Upper lobe of left lung (tissue), 6 donors: Measurements from ENCODE around the gene ISOC1. TPM values are rescaled to one million over a fixed set of nuclear protein-coding genes. Genes with fewer than 3 reads are reported as not detected.

ENCODE experiments used
- ATAC-seq, 2 donors: fragments of 200-7000 bp; cut with Tn5 transposase; one replicate each; pipeline ENCODE4 v1.9.1; 2022; ENCODE audit warnings: mild to moderate bottlenecking in 2 of 2, moderate library complexity in 2 of 2; ENCODE audit not compliant: low FRiP score in 2 of 2
- DNase-seq, 2 donors: peaks; one replicate each; pipeline ENCODE4 v3.0.0-alpha.2; 2019 to 2020
- H3K27ac ChIP-seq, 4 donors: fragments of 200-600 bp; sonication (generic); one replicate each; pipeline ENCODE4 v1.5.1; 2016 to 2019
- H3K27me3 ChIP-seq, 4 donors: fragments of 200-600 bp; sonication (generic); one replicate each; pipeline ENCODE4 v1.5.1; 2017 to 2019
- H3K36me3 ChIP-seq, 4 donors: fragments of 200-600 bp; sonication (generic); one replicate each; pipeline ENCODE4 v1.5.1; 2016 to 2019
- H3K4me1 ChIP-seq, 4 donors: fragments of 200-600 bp; sonication (generic); one replicate each; pipeline ENCODE4 v1.5.1; 2018 to 2019
- H3K4me3 ChIP-seq, 4 donors: fragments of 200-600 bp; sonication (generic); one replicate each; pipeline ENCODE4 v1.5.1; 2017 to 2019; ENCODE audit warnings: mild to moderate bottlenecking in 2 of 4, moderate library complexity in 1 of 4
- H3K9me3 ChIP-seq, 4 donors: fragments of 200-600 bp; sonication (generic); one replicate each; pipeline ENCODE4 v1.5.1; 2018 to 2019
- EP300 ChIP-seq, 4 donors: sonication (generic); formaldehyde crosslinking; IDR thresholded peaks; one replicate each; pipeline ENCODE4 v1.5.1; 2017; ENCODE audit warnings: antibody characterized with exemption in 4 of 4, control low read depth in 2 of 4
- POLR2A ChIP-seq, 4 donors: fragments of 450-650 bp; IDR thresholded peaks; one replicate each; pipeline ENCODE4 v1.5.1; 2016 to 2017; ENCODE audit warnings: antibody characterized with exemption in 4 of 4, mild to moderate bottlenecking in 2 of 4
- POLR2AphosphoS5 ChIP-seq, 2 donors: sonication (generic); formaldehyde crosslinking; IDR thresholded peaks; one replicate each; pipeline ENCODE4 v1.5.1; 2017; ENCODE audit warnings: antibody characterized with exemption in 2 of 2
- WGBS, 2 donors: methylation state at CpG; one replicate each; pipeline ENCODE4 v1.1.5; 2017 to 2018; 5-methylcytosine and 5-hydroxymethylcytosine counted together
- total RNA-seq, 6 donors: library from RNA; depleted of rRNA in 4 of 6; stranded (reverse); fragments of >200 nt in 4 of 6; gene quantifications; one replicate each; pipeline versions ENCODE4 v1.1.0 to v1.2.1, GENCODE V29; 2016 to 2021
- TF ChIP-seq, protein P1 (sequence below), 6 experiments: fragments of 450-650 bp in 4 of 6; fragments of 200-600 bp in 2 of 6; sonication (generic) in 2 of 6; IDR thresholded peaks; one replicate each; pipeline ENCODE4 v1.5.1; 2016 to 2019; ENCODE audit warnings: antibody characterized with exemption in 6 of 6
- donor health status: DM: no; HTN: no; CAD: no; lungs with moderate emphysema.
- donor health status: DM: no; HTN: yes; CAD: no; lungs with severe emphysema.

ISOC1 gene
- total RNA-seq, 6 donors from 2014 or later, result 6.3 to 37.9 (median 20.9) TPM

DNA sequence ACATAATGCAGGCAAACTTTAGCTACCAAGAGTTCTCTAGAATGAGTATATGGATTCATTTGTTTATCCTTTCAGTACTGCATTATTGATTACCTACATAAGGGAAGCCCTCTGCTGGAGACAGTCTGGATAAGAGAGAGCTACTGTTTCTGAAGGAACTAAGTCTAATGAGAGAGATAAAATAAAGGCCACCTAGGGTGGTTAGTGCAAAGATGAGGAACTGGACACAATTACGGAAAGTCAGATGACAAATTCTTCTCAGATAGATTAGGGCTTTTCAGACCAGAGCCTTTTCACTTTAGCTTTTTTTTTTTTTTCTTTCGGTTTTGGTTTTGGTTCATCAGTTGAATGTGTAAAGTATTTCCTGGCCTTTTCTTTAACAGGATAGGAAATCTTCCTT, 31.3 kb downstream of the ISOC1 start:
- no peaks in the 10 kb centered on the region for H3K27me3 ChIP-seq
- WGBS, 2 donors, result 59 to 65% methylated on average over 2 of the region's 2 CpGs
- no peaks in the 10 kb centered on the region for H3K9me3 ChIP-seq
- H3K4me3 ChIP-seq, result no peak overlapping the region
- no peaks in the 10 kb centered on the region for H3K4me1 ChIP-seq
- ATAC-seq, result no peak
- H3K36me3 ChIP-seq, result no peaks in the 10 kb centered on the region
- DNase-seq, result no peak
- TF ChIP-seq EP300 (IDR thresholded peaks at IDR 0.05), result no peak
- TF ChIP-seq, protein P1, sequence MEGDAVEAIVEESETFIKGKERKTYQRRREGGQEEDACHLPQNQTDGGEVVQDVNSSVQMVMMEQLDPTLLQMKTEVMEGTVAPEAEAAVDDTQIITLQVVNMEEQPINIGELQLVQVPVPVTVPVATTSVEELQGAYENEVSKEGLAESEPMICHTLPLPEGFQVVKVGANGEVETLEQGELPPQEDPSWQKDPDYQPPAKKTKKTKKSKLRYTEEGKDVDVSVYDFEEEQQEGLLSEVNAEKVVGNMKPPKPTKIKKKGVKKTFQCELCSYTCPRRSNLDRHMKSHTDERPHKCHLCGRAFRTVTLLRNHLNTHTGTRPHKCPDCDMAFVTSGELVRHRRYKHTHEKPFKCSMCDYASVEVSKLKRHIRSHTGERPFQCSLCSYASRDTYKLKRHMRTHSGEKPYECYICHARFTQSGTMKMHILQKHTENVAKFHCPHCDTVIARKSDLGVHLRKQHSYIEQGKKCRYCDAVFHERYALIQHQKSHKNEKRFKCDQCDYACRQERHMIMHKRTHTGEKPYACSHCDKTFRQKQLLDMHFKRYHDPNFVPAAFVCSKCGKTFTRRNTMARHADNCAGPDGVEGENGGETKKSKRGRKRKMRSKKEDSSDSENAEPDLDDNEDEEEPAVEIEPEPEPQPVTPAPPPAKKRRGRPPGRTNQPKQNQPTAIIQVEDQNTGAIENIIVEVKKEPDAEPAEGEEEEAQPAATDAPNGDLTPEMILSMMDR (IDR thresholded peaks at IDR 0.05), result no peak
- no peak for TF ChIP-seq POLR2AphosphoS5 (IDR thresholded peaks at IDR 0.05)
- TF ChIP-seq POLR2A (IDR thresholded peaks at IDR 0.05), result no peak
- no peak overlapping the region for H3K27ac ChIP-seq

DNA sequence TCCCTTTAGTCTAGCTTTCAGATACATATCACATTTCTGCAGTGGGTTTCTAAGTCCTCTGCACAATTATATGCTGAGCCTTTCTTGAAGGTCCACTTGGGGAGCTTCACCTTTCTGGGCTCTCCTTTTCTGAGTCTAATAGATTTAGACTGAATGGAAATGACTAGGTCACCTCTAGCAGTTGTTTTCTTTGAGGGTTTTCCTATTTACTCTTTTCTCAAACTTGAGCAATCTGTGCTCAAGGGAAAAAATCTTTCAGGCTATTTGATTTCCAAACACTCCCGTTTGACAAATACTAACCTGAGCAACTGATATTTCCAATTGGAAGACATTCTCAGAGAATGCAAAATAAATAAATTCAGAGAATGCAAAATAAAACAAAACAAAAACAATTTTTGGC, 39.0 kb downstream of the ISOC1 start:
- H3K36me3 ChIP-seq, result no peaks in the 10 kb centered on the region
- H3K27me3 ChIP-seq, result no peaks in the 10 kb centered on the region
- DNase-seq (no peak), ATAC-seq (no peak)
- TF ChIP-seq POLR2A (IDR thresholded peaks at IDR 0.05) (no peak), EP300 (IDR thresholded peaks at IDR 0.05) (no peak), POLR2AphosphoS5 (IDR thresholded peaks at IDR 0.05) (no peak)
- TF ChIP-seq, protein P1 (IDR thresholded peaks at IDR 0.05), result no peak
- no peak overlapping the region for H3K4me3 ChIP-seq
- no peaks in the 10 kb centered on the region for H3K4me1 ChIP-seq
- no peaks in the 10 kb centered on the region for H3K9me3 ChIP-seq
- no peak overlapping the region for H3K27ac ChIP-seq
- 50 to 82% methylated on average over 1 of the region's 1 CpG for WGBS, 2 donors

DNA sequence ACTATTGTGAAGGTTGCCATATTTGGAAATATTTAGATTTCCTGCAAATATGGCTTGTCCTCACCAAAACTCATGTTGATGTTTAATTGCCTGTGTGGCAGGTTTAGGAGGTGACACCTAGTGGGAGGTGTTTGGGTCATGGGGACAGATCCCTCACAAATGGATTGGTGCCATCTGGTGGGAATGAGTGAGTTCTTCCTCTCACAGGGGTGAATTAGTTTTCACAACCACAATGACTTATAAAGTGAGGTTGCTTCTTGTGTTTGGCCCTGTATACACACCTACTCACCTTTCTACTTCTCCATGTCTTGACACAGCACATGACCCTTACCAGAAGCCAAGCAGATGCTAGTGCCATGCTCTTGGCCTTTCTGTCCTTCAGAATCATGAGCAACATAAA, 41.1 kb downstream of the ISOC1 start:
- no peak for ATAC-seq
- DNase-seq, result no peak

GRCh38 chr5:129137637-129138036, 43.1 kb downstream of the ISOC1 start:
- Histone ChIP-seq H3K4me1 (no peaks in the 10 kb centered on the region), H3K4me3 (no peak overlapping the region), H3K27me3 (no peaks in the 10 kb centered on the region), H3K9me3 (no peaks in the 10 kb centered on the region), H3K27ac (no peak overlapping the region), H3K36me3 (no peaks in the 10 kb centered on the region)
- ATAC-seq (no peak), DNase-seq (no peak)
- TF ChIP-seq POLR2A (IDR thresholded peaks at IDR 0.05) (no peak), POLR2AphosphoS5 (IDR thresholded peaks at IDR 0.05) (no peak)

More for the DNA sequence above, 41.1 kb downstream of the ISOC1 start:
- Histone ChIP-seq H3K27ac (no peak overlapping the region), H3K4me1 (no peaks in the 10 kb centered on the region), H3K9me3 (no peaks in the 10 kb centered on the region), H3K27me3 (no peaks in the 10 kb centered on the region), H3K4me3 (no peak overlapping the region), H3K36me3 (no peaks in the 10 kb centered on the region)
- TF ChIP-seq EP300 (IDR thresholded peaks at IDR 0.05) (no peak), POLR2AphosphoS5 (IDR thresholded peaks at IDR 0.05) (no peak), POLR2A (IDR thresholded peaks at IDR 0.05) (no peak)
- TF ChIP-seq, protein P1 (IDR thresholded peaks at IDR 0.05), result no peak

- DNase-seq (no peak), ATAC-seq (peak in 1 of 2 donors; percentile 34)
- H3K27ac ChIP-seq, result no peak overlapping the region
- TF ChIP-seq EP300 (IDR thresholded peaks at IDR 0.05) (no peak), POLR2A (IDR thresholded peaks at IDR 0.05) (no peak), POLR2AphosphoS5 (IDR thresholded peaks at IDR 0.05) (no peak)
- TF ChIP-seq, protein P1 (IDR thresholded peaks at IDR 0.05), result no peak
- no peaks in the 10 kb centered on the region for H3K9me3 ChIP-seq
- H3K27me3 ChIP-seq, result no peaks in the 10 kb centered on the region
- H3K4me3 ChIP-seq, result no peak overlapping the region
- WGBS, 2 donors, result 78 to 80% methylated on average over 4 of the region's 4 CpGs
- no peaks in the 10 kb centered on the region for H3K4me1 ChIP-seq
- no peaks in the 10 kb centered on the region for H3K36me3 ChIP-seq
Observed at GRCh38 chr5:129141078-129141477, 46.5 kb downstream of the ISOC1 start.
